Duodenal mucosa (tissue), 2 donors: ENCODE results near the gene STARD10.
A peak's percentile ranks its signal among the peaks of the same experiment; 100 is the strongest.

ENCODE experiments used
- H3K27ac ChIP-seq: one replicate; pipeline ENCODE4 v1.7.0; 2013; ENCODE audit warnings: low read depth, low read length
- H3K27me3 ChIP-seq, 2 donors: one replicate each; pipeline ENCODE4 v1.7.0; 2013; ENCODE audit warnings: low read length in 2 of 2, control low read depth in 1 of 2; ENCODE audit not compliant: insufficient read depth in 2 of 2, control insufficient read depth in 1 of 2
- H3K36me3 ChIP-seq, 2 donors: one replicate each; pipeline ENCODE4 v1.7.0; 2013; ENCODE audit warnings: low read length in 2 of 2, control low read depth in 1 of 2; ENCODE audit not compliant: insufficient read depth in 2 of 2, control insufficient read depth in 1 of 2
- H3K4me1 ChIP-seq, 2 donors: one replicate each; pipeline ENCODE4 v1.7.0; 2013; ENCODE audit warnings: low read length in 2 of 2, control low read depth in 1 of 2; ENCODE audit not compliant: insufficient read depth in 2 of 2, control insufficient read depth in 1 of 2
- H3K4me3 ChIP-seq, 2 donors: one replicate each; pipeline ENCODE4 v1.7.0; 2013; ENCODE audit warnings: low read length in 2 of 2, low read depth in 1 of 2
- H3K9ac ChIP-seq, 2 donors: one replicate each; pipeline ENCODE4 v1.7.0; 2013; ENCODE audit warnings: low read length in 2 of 2, low read depth in 1 of 2
- H3K9me3 ChIP-seq, 2 donors: one replicate each; pipeline ENCODE4 v1.7.0; 2013; ENCODE audit warnings: low read length in 2 of 2, control low read depth in 1 of 2; ENCODE audit not compliant: control insufficient read depth in 1 of 2

STARD10 gene

GRCh38 chr11:72764503-72764902, 29.3 kb downstream of the STARD10 start:
- no peaks in the 10 kb centered on the region for H3K9me3 ChIP-seq

DNA sequence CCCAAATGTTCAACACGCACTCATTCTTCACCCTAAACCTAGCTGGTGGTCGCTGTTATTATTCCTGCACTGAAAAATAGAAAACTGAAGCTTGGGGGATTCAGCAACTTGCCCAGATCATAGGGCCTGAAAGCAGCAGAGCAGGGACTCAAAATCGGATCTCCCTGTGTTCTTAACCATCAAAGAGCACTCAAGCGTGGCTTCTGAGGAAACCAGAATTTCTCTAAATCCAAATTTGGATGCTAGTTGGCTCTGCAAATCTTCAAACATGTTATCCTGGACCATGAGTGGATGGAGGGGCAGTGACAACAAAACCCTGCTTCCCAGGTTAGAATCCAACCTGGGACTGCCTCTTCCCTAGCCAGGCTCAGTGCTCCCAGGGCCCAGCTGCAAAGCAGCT, 30.0 kb downstream of the STARD10 start:
- Histone ChIP-seq H3K27ac (no peak overlapping the region), H3K9me3 (no peaks in the 10 kb centered on the region), H3K4me1 (peaks cover 15 to 19% of the 10 kb centered on the region in 2 donors), H3K9ac (peak overlapping the region; percentile 15 to 38), H3K36me3 (peaks cover 2 to 4% of the 10 kb centered on the region in 2 donors), H3K27me3 (no peaks in the 10 kb centered on the region), H3K4me3 (no peak overlapping the region)

More at GRCh38 chr11:72764503-72764902, 29.3 kb downstream of the STARD10 start:
- H3K36me3 ChIP-seq: no peaks in the 10 kb centered on the region
- H3K4me3 ChIP-seq: no peak overlapping the region
- H3K27me3 ChIP-seq: no peaks in the 10 kb centered on the region
- H3K9ac ChIP-seq: no peak overlapping the region
- H3K27ac ChIP-seq: no peak overlapping the region
- H3K4me1 ChIP-seq: peaks cover 13 to 15% of the 10 kb centered on the region in 2 donors

GRCh38 chr11:72762641-72763304, 31.1 kb downstream of the STARD10 start:
- no peak overlapping the region for H3K4me3 ChIP-seq
- no peak overlapping the region for H3K27ac ChIP-seq
- no peak overlapping the region for H3K9ac ChIP-seq
- H3K4me1 ChIP-seq: peaks cover 12 to 25% of the 10 kb centered on the region in 2 donors
- no peaks in the 10 kb centered on the region for H3K9me3 ChIP-seq
- no peaks in the 10 kb centered on the region for H3K27me3 ChIP-seq
- peaks cover 6 to 14% of the 10 kb centered on the region in 2 donors for H3K36me3 ChIP-seq

- no peaks in the 10 kb centered on the region for H3K9me3 ChIP-seq
- H3K9ac ChIP-seq: no peak overlapping the region
- no peak overlapping the region for H3K27ac ChIP-seq
- H3K27me3 ChIP-seq: no peaks in the 10 kb centered on the region
- no peak overlapping the region for H3K4me3 ChIP-seq
- peaks cover 6 to 34% of the 10 kb centered on the region in 2 donors for H3K36me3 ChIP-seq
- H3K4me1 ChIP-seq: peaks cover 8 to 20% of the 10 kb centered on the region in 2 donors
These were observed 33.1 kb downstream of the STARD10 start for GRCh38 chr11:72760539-72761405.

DNA sequence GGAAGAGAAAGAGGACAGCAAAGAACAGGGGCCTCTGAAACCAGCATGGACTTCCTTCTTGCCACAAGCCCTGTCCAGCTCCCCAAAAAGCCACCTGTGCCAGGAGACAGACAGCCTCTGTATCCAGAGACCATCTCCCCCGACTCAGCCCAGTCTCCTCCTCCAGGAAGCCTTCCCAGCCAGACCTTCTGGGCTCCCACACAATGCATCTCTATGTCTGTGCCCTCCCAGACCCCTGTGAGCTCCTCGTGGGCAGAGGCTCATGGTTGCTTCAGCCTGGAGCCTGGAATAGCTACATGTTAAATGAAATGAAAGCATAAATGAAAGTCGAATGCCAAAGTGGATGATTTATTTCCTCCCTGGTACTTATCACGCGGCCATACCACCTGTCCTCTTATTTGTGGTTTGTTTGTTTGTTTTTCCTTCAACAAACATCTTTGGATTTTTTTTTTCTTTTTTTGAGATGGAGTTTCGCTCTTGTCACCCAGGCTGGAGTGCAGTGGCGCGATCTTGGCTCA, 34.3 kb downstream of the STARD10 start:
- Histone ChIP-seq H3K4me1 (peaks cover 8 to 20% of the 10 kb centered on the region in 2 donors), H3K27ac (no peak overlapping the region), H3K27me3 (no peaks in the 10 kb centered on the region), H3K9ac (no peak overlapping the region), H3K4me3 (no peak overlapping the region), H3K9me3 (no peaks in the 10 kb centered on the region), H3K36me3 (peaks cover 6 to 34% of the 10 kb centered on the region in 2 donors)

DNA sequence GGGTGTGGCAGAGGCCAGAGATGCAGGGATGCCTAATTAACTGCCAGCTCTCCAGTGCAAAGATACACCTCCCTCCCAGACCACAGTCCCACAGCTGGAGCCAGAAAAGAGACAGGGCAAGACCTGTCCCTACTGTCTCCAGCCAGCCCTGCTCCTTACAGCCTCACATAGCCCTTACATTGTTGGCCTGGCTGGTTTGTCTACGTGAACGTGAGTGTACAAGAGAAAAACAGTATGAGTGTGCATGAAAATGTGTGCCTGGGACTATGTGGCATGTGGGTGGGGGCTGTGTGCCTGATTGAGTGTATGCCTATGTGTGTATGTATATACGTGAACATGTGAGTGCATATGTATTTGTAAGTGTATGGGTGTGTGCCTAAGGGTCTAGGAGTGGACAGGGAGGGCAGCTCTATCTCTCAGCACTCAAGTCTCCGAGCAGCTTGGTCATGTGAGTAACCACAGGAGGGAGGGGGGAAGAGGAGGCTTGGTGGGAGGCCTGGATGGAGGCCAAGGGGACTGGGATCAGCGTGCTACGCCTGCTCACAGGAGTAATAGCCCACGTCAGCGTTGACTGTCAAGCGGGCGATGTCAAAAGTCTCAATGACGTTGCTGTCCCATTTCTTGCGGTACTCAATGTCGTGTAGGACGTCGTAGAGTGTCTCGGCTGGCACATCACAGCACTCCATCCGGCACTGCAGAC, 35.0 kb downstream of the STARD10 start:
- H3K4me3 ChIP-seq: no peak overlapping the region
- H3K27ac ChIP-seq: no peak overlapping the region
- H3K9me3 ChIP-seq: no peaks in the 10 kb centered on the region
- H3K36me3 ChIP-seq: peaks cover 6 to 34% of the 10 kb centered on the region in 2 donors
- H3K4me1 ChIP-seq: peaks cover 3 to 14% of the 10 kb centered on the region in 2 donors
- H3K27me3 ChIP-seq: no peaks in the 10 kb centered on the region
- no peak overlapping the region for H3K9ac ChIP-seq

- peaks cover 0 to 14% of the 10 kb centered on the region in 2 donors for H3K4me1 ChIP-seq
- peaks cover 6 to 34% of the 10 kb centered on the region in 2 donors for H3K36me3 ChIP-seq
- H3K4me3 ChIP-seq: no peak overlapping the region
- no peaks in the 10 kb centered on the region for H3K9me3 ChIP-seq
- no peak overlapping the region for H3K9ac ChIP-seq
- no peak overlapping the region for H3K27ac ChIP-seq
- H3K27me3 ChIP-seq: no peaks in the 10 kb centered on the region
These were observed 35.5 kb downstream of the STARD10 start for GRCh38 chr11:72758304-72758689.

GRCh38 chr11:72755713-72756285, 38.0 kb downstream of the STARD10 start:
- Histone ChIP-seq H3K4me1 (peaks cover 21 to 30% of the 10 kb centered on the region in 2 donors), H3K9ac (no peak overlapping the region), H3K27ac (no peak overlapping the region), H3K27me3 (no peaks in the 10 kb centered on the region), H3K36me3 (peaks cover 6 to 34% of the 10 kb centered on the region in 2 donors), H3K4me3 (no peak overlapping the region), H3K9me3 (no peaks in the 10 kb centered on the region)

- Histone ChIP-seq H3K4me3 (no peak overlapping the region), H3K4me1 (peaks cover 24 to 30% of the 10 kb centered on the region in 2 donors), H3K9me3 (no peaks in the 10 kb centered on the region), H3K9ac (no peak overlapping the region), H3K27ac (no peak overlapping the region), H3K27me3 (no peaks in the 10 kb centered on the region), H3K36me3 (peaks cover 6 to 34% of the 10 kb centered on the region in 2 donors)
These were observed 39.2 kb downstream of the STARD10 start for GRCh38 chr11:72754544-72755155.
